Activated naive CD8-positive, alpha-beta T cell (primary cell): ENCODE results near the gene SLC15A1.

Source experiments
- H3K27ac Mint-ChIP-seq: one replicate; pipeline ENCODE4 v1.8.0; 2021; ENCODE audit warnings: mixed read lengths
- H3K27me3 Mint-ChIP-seq: one replicate; pipeline ENCODE4 v1.8.0; 2021; ENCODE audit warnings: mixed read lengths
- H3K36me3 Mint-ChIP-seq: one replicate; pipeline ENCODE4 v1.8.0; 2021; ENCODE audit warnings: mixed read lengths
- H3K4me1 Mint-ChIP-seq: one replicate; pipeline ENCODE4 v1.8.0; 2021; ENCODE audit warnings: low read depth, mixed read lengths
- H3K4me3 Mint-ChIP-seq: one replicate; pipeline ENCODE4 v1.8.0; 2021; ENCODE audit warnings: mild to moderate bottlenecking, mixed read lengths
- H3K9me3 Mint-ChIP-seq: one replicate; pipeline ENCODE4 v1.8.0; 2021; ENCODE audit warnings: low read depth, mixed read lengths

SLC15A1 gene

GRCh38 chr13:98746968-98747367 lies 5.5 kb downstream of the SLC15A1 start:
- Mint-ChIP-seq H3K4me3 (no peak overlapping the region), H3K27me3 (peaks cover 13% of the 10 kb centered on the region), H3K27ac (no peak overlapping the region), H3K9me3 (no peaks in the 10 kb centered on the region), H3K4me1 (peaks cover 3% of the 10 kb centered on the region), H3K36me3 (no peaks in the 10 kb centered on the region)

GRCh38 chr13:98743377-98743776 lies 9.1 kb downstream of the SLC15A1 start:
- H3K36me3 Mint-ChIP-seq: no peaks in the 10 kb centered on the region
- peaks cover 4% of the 10 kb centered on the region for H3K9me3 Mint-ChIP-seq
- no peak overlapping the region for H3K4me3 Mint-ChIP-seq
- no peaks in the 10 kb centered on the region for H3K27me3 Mint-ChIP-seq
- no peak overlapping the region for H3K27ac Mint-ChIP-seq
- no peaks in the 10 kb centered on the region for H3K4me1 Mint-ChIP-seq

GRCh38 chr13:98742961-98743360 lies 9.5 kb downstream of the SLC15A1 start:
- Mint-ChIP-seq H3K27ac (no peak overlapping the region), H3K27me3 (no peaks in the 10 kb centered on the region), H3K4me1 (no peaks in the 10 kb centered on the region), H3K4me3 (no peak overlapping the region), H3K36me3 (peaks cover under 1% of the 10 kb centered on the region), H3K9me3 (peaks cover 5% of the 10 kb centered on the region)

- Mint-ChIP-seq H3K27ac (no peak overlapping the region), H3K4me1 (no peaks in the 10 kb centered on the region), H3K27me3 (no peaks in the 10 kb centered on the region), H3K36me3 (peaks cover 2% of the 10 kb centered on the region), H3K9me3 (peaks cover 10% of the 10 kb centered on the region), H3K4me3 (no peak overlapping the region)
Measured at GRCh38 chr13:98741741-98742435, 10.6 kb downstream of the SLC15A1 start.

GRCh38 chr13:98740131-98740530 lies 12.3 kb downstream of the SLC15A1 start:
- H3K27me3 Mint-ChIP-seq: no peaks in the 10 kb centered on the region

GRCh38 chr13:98738993-98739392 lies 13.5 kb downstream of the SLC15A1 start:
- Mint-ChIP-seq H3K36me3 (peaks cover 2% of the 10 kb centered on the region), H3K9me3 (peaks cover 10% of the 10 kb centered on the region), H3K4me3 (no peak overlapping the region), H3K27me3 (peaks cover 3% of the 10 kb centered on the region), H3K27ac (no peak overlapping the region), H3K4me1 (no peaks in the 10 kb centered on the region)

More at GRCh38 chr13:98740131-98740530, 12.3 kb downstream of the SLC15A1 start:
- Mint-ChIP-seq H3K36me3 (peaks cover 2% of the 10 kb centered on the region), H3K4me1 (no peaks in the 10 kb centered on the region), H3K9me3 (peaks cover 10% of the 10 kb centered on the region), H3K27ac (no peak overlapping the region), H3K4me3 (no peak overlapping the region)

- no peak overlapping the region for H3K27ac Mint-ChIP-seq
- H3K36me3 Mint-ChIP-seq: peaks cover 2% of the 10 kb centered on the region
- H3K4me3 Mint-ChIP-seq: no peak overlapping the region
- no peaks in the 10 kb centered on the region for H3K4me1 Mint-ChIP-seq
- H3K27me3 Mint-ChIP-seq: peaks cover 3% of the 10 kb centered on the region
- peaks cover 10% of the 10 kb centered on the region for H3K9me3 Mint-ChIP-seq
Measured at GRCh38 chr13:98738213-98738612, 14.3 kb downstream of the SLC15A1 start.

- peaks cover 5% of the 10 kb centered on the region for H3K27me3 Mint-ChIP-seq
- no peak overlapping the region for H3K4me3 Mint-ChIP-seq
- no peak overlapping the region for H3K27ac Mint-ChIP-seq
- H3K9me3 Mint-ChIP-seq: no peaks in the 10 kb centered on the region
- peaks cover 4% of the 10 kb centered on the region for H3K4me1 Mint-ChIP-seq
- no peaks in the 10 kb centered on the region for H3K36me3 Mint-ChIP-seq
Measured at GRCh38 chr13:98731925-98732324, 20.5 kb downstream of the SLC15A1 start.

- no peaks in the 10 kb centered on the region for H3K9me3 Mint-ChIP-seq
- H3K27ac Mint-ChIP-seq: no peak overlapping the region
- H3K4me1 Mint-ChIP-seq: peaks cover 4% of the 10 kb centered on the region
- H3K4me3 Mint-ChIP-seq: no peak overlapping the region
- peaks cover 5% of the 10 kb centered on the region for H3K27me3 Mint-ChIP-seq
- no peaks in the 10 kb centered on the region for H3K36me3 Mint-ChIP-seq
Measured at GRCh38 chr13:98731038-98731437, 21.4 kb downstream of the SLC15A1 start.

- peaks cover 5% of the 10 kb centered on the region for H3K27me3 Mint-ChIP-seq
- H3K4me3 Mint-ChIP-seq: no peak overlapping the region
- no peaks in the 10 kb centered on the region for H3K36me3 Mint-ChIP-seq
- H3K4me1 Mint-ChIP-seq: peaks cover 4% of the 10 kb centered on the region
- no peak overlapping the region for H3K27ac Mint-ChIP-seq
- H3K9me3 Mint-ChIP-seq: no peaks in the 10 kb centered on the region
Measured at GRCh38 chr13:98730441-98730840, 22.0 kb downstream of the SLC15A1 start.

GRCh38 chr13:98729658-98730057 lies 22.8 kb downstream of the SLC15A1 start:
- Mint-ChIP-seq H3K9me3 (no peaks in the 10 kb centered on the region), H3K27ac (no peak overlapping the region), H3K27me3 (peaks cover 5% of the 10 kb centered on the region), H3K36me3 (no peaks in the 10 kb centered on the region), H3K4me1 (peaks cover 4% of the 10 kb centered on the region), H3K4me3 (no peak overlapping the region)

GRCh38 chr13:98722958-98723357 lies 29.5 kb downstream of the SLC15A1 start:
- H3K27ac Mint-ChIP-seq: no peak overlapping the region
- H3K27me3 Mint-ChIP-seq: peaks cover 3% of the 10 kb centered on the region
- H3K9me3 Mint-ChIP-seq: no peaks in the 10 kb centered on the region
- no peaks in the 10 kb centered on the region for H3K36me3 Mint-ChIP-seq
- H3K4me1 Mint-ChIP-seq: no peaks in the 10 kb centered on the region
- H3K4me3 Mint-ChIP-seq: no peak overlapping the region

GRCh38 chr13:98721825-98722510 lies 30.5 kb downstream of the SLC15A1 start:
- no peak overlapping the region for H3K27ac Mint-ChIP-seq
- H3K36me3 Mint-ChIP-seq: no peaks in the 10 kb centered on the region
- H3K9me3 Mint-ChIP-seq: no peaks in the 10 kb centered on the region
- H3K4me3 Mint-ChIP-seq: no peak overlapping the region
- H3K27me3 Mint-ChIP-seq: peaks cover 3% of the 10 kb centered on the region
- no peaks in the 10 kb centered on the region for H3K4me1 Mint-ChIP-seq

- Mint-ChIP-seq H3K27me3 (peaks cover 3% of the 10 kb centered on the region), H3K36me3 (no peaks in the 10 kb centered on the region), H3K4me3 (no peak overlapping the region), H3K27ac (no peak overlapping the region), H3K9me3 (no peaks in the 10 kb centered on the region), H3K4me1 (no peaks in the 10 kb centered on the region)
Measured at GRCh38 chr13:98719527-98720250, 32.8 kb downstream of the SLC15A1 start.

- H3K27me3 Mint-ChIP-seq: peaks cover 3% of the 10 kb centered on the region
- no peaks in the 10 kb centered on the region for H3K4me1 Mint-ChIP-seq
- H3K36me3 Mint-ChIP-seq: no peaks in the 10 kb centered on the region
- no peak overlapping the region for H3K4me3 Mint-ChIP-seq
- H3K9me3 Mint-ChIP-seq: no peaks in the 10 kb centered on the region
- H3K27ac Mint-ChIP-seq: no peak overlapping the region
Measured at GRCh38 chr13:98717891-98718290, 34.6 kb downstream of the SLC15A1 start.
